Activated B cell treated with CpG ODN at 0.5 μM for 24 hours (primary cell): ENCODE data around the gene WBP4. TPM values are rescaled to one million over a fixed set of nuclear protein-coding genes. Genes with fewer than 3 reads are reported as not detected.
"Not testable (repeated sequence)": the region's sequence is repeated elsewhere in the genome, so short reads cannot be mapped to it uniquely, and the experiment has no call there.

Experiments used
- ATAC-seq: fragments of 200-7000 bp; cut with Tn5 transposase; one replicate; pipeline ENCODE4 v1.10.0; 2021; ENCODE audit warnings: low read depth, mild to moderate bottlenecking, moderate library complexity
- CTCF ChIA-PET: fragments of 350-600 bp; sonication (Branson Sonifier 250); formaldehyde crosslinking; loops from one replicate; lab custom pipeline; 2021; ENCODE audit warnings: antibody characterized with exemption; lab: Charles Lee
- POLR2A ChIA-PET: fragments of 350-600 bp; sonication (Branson Sonifier 250); formaldehyde crosslinking; loops from one replicate; lab custom pipeline; 2021; ENCODE audit warnings: antibody characterized with exemption; lab: Charles Lee
- DNase-seq: peaks from one replicate; pipeline ENCODE4 v3.0.0; 2022
- H3K27ac Mint-ChIP-seq: one replicate; pipeline ENCODE4 v1.8.0; 2020; ENCODE audit warnings: mixed read lengths
- H3K27me3 Mint-ChIP-seq: one replicate; pipeline ENCODE4 v1.8.0; 2021; ENCODE audit warnings: mixed read lengths
- H3K36me3 Mint-ChIP-seq: one replicate; pipeline ENCODE4 v1.8.0; 2021; ENCODE audit warnings: low read depth, mixed read lengths
- H3K4me1 Mint-ChIP-seq: one replicate; pipeline ENCODE4 v1.8.0; 2021; ENCODE audit warnings: mixed read lengths
- H3K4me3 Mint-ChIP-seq: one replicate; pipeline ENCODE4 v1.8.0; 2020; ENCODE audit warnings: mild to moderate bottlenecking, mixed read lengths
- H3K9me3 Mint-ChIP-seq: one replicate; pipeline ENCODE4 v1.8.0; 2020; ENCODE audit warnings: mixed read lengths
- intact Hi-C: fragments of 100-400 bp; cut with micrococcal nuclease; formaldehyde crosslinking; loops from one replicate; pipeline ENCODE4 v1.15.1; 2024
- total RNA-seq: library from RNA; stranded (reverse); gene quantifications from 2 replicates; pipeline ENCODE4 v1.2.3, GENCODE V29; 2022
- TF ChIP-seq, protein P1 (sequence below): fragments of 200-600 bp; IDR thresholded peaks from one replicate; pipeline ENCODE4 v1.8.0; 2022; ENCODE audit warnings: antibody characterized with exemption, mild to moderate bottlenecking

Gene WBP4
- total RNA-seq, 1 donor from 2014 or later, result 8.6 TPM

DNA sequence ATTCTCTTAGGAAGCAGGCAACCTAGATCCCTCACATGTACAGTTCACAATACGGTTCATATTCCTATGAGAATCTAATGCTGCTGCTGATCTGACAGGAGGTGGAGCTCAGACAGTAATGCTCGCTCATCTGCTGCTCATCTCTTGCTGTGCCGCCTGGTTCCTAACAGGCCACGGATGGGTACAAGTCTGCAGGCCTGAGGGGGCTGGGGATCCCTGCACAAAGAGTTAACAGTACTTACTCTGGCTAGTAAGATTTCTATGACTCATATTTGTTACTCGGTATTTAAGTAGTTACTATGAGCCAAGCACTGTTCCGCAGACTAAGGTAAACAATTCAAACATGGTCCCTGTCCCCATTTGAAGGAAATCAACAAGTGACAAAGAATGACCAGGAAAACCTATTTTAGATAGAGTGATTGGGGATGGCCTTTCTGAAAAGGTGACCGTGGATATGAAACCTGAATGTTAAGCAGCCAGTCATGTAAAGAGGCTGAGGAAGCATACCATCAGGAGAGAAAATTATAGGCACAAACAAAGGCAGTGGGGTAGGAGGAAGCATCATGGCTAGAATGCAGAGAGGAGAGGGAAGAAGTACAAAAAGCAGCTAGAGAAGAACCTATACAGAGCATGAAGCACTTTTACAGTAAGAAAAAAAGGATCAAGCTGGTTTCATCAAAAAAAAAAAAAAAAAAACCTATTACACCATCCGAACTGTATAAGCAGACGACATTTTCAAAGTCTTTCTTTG is 20.6 kb upstream of the WBP4 start:
- TF ChIP-seq, protein P1, sequence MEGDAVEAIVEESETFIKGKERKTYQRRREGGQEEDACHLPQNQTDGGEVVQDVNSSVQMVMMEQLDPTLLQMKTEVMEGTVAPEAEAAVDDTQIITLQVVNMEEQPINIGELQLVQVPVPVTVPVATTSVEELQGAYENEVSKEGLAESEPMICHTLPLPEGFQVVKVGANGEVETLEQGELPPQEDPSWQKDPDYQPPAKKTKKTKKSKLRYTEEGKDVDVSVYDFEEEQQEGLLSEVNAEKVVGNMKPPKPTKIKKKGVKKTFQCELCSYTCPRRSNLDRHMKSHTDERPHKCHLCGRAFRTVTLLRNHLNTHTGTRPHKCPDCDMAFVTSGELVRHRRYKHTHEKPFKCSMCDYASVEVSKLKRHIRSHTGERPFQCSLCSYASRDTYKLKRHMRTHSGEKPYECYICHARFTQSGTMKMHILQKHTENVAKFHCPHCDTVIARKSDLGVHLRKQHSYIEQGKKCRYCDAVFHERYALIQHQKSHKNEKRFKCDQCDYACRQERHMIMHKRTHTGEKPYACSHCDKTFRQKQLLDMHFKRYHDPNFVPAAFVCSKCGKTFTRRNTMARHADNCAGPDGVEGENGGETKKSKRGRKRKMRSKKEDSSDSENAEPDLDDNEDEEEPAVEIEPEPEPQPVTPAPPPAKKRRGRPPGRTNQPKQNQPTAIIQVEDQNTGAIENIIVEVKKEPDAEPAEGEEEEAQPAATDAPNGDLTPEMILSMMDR, result no peak
- no peaks in the 10 kb centered on the region for H3K27me3 Mint-ChIP-seq
- intact Hi-C loops, result no loop called here
- CTCF ChIA-PET, result no interaction called here
- DNase-seq (no peak), ATAC-seq (no peak)
- H3K9me3 Mint-ChIP-seq, result peaks cover 2% of the 10 kb centered on the region
- no peak overlapping the region for H3K4me3 Mint-ChIP-seq
- H3K4me1 Mint-ChIP-seq, result peaks cover 12% of the 10 kb centered on the region
- H3K27ac Mint-ChIP-seq, result no peak overlapping the region
- POLR2A ChIA-PET, result no interaction called here
- no peaks in the 10 kb centered on the region for H3K36me3 Mint-ChIP-seq

DNA sequence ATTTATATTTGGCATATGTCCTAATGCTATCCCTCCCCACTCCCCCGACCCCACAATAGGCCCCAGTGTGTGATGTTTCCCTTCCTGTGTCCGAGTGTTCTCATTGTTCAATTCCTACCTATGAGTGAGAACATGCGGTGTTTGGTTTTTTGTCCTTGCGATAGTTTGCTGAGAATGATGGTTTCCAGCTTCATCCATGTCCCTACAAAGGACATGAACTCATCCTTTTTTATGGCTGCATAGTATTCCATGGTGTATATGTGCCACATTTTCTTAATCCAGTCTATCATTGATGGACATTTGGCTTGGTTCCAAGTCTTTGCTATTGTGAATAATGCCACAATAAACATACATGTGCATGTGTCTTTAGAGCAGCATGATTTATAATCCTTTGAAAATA is 18.9 kb upstream of the WBP4 start:
- intact Hi-C loops, H3K27ac Mint-ChIP-seq, ATAC-seq, H3K9me3 Mint-ChIP-seq, H3K4me3 Mint-ChIP-seq, H3K36me3 Mint-ChIP-seq, H3K27me3 Mint-ChIP-seq, CTCF ChIA-PET, DNase-seq: not testable (repeated sequence)
- POLR2A ChIA-PET, result interaction anchor here (1.0 kb wide), 1 partner anchor 18 kb away, joined by 5 read pairs; the partner anchor contains the start of gene WBP4
- peaks cover 12% of the 10 kb centered on the region for H3K4me1 Mint-ChIP-seq

GRCh38 chr13:41048640-41049039 is 12.7 kb upstream of the WBP4 start:
- no peak for ATAC-seq
- H3K36me3 Mint-ChIP-seq, result no peaks in the 10 kb centered on the region
- H3K4me1 Mint-ChIP-seq, result peaks cover 31% of the 10 kb centered on the region
- H3K27me3 Mint-ChIP-seq, result no peaks in the 10 kb centered on the region
- intact Hi-C loops, result no loop called here
- POLR2A ChIA-PET, result interaction anchor here (0.7 kb wide), 1 partner anchor 25 kb away, joined by 3 read pairs; no protein-coding TSS in a partner anchor
- no peak for DNase-seq
- TF ChIP-seq, protein P1, result no peak
- no peak overlapping the region for H3K4me3 Mint-ChIP-seq
- CTCF ChIA-PET, result interaction anchor here (1.2 to 2.0 kb wide), 2 partner anchors 12 to 74 kb away, joined by 4 to 5 read pairs; no protein-coding TSS in a partner anchor
- H3K9me3 Mint-ChIP-seq, result no peaks in the 10 kb centered on the region
- no peak overlapping the region for H3K27ac Mint-ChIP-seq

- CTCF ChIA-PET, result interaction anchor here (2.0 kb wide), 1 partner anchor 75 kb away, joined by 5 read pairs; no protein-coding TSS in a partner anchor
- no peak for DNase-seq
- no peak for ATAC-seq
- peak overlapping the region; percentile 2 for H3K27ac Mint-ChIP-seq
- TF ChIP-seq, protein P1, result no peak
- POLR2A ChIA-PET, result interaction anchor here (0.6 kb wide), 1 partner anchor 32 kb away, joined by 3 read pairs; no protein-coding TSS in a partner anchor
- peaks cover 42% of the 10 kb centered on the region for H3K4me1 Mint-ChIP-seq
- H3K4me3 Mint-ChIP-seq, result no peak overlapping the region
- intact Hi-C loops, result no loop called here
- H3K27me3 Mint-ChIP-seq, result no peaks in the 10 kb centered on the region
- no peaks in the 10 kb centered on the region for H3K36me3 Mint-ChIP-seq
- H3K9me3 Mint-ChIP-seq, result no peaks in the 10 kb centered on the region
These were observed 11.5 kb upstream of the WBP4 start for GRCh38 chr13:41049480-41050440.

- DNase-seq (no peak), ATAC-seq (no peak)
- Mint-ChIP-seq H3K4me3 (no peak overlapping the region), H3K4me1 (peaks cover 52% of the 10 kb centered on the region), H3K27ac (no peak overlapping the region), H3K27me3 (no peaks in the 10 kb centered on the region), H3K36me3 (no peaks in the 10 kb centered on the region), H3K9me3 (no peaks in the 10 kb centered on the region)
- intact Hi-C loops, result loop anchor here (2.0 kb wide), 1 partner anchor 18 kb away; no protein-coding TSS in a partner anchor
- POLR2A ChIA-PET, result interaction anchor here (0.7 to 3.8 kb wide), 4 partner anchors 34 to 133 kb away, joined by 3 to 25 read pairs (median 6); partner anchors contain the start of gene ELF1
- TF ChIP-seq, protein P1, result no peak
- CTCF ChIA-PET, result no interaction called here
These were observed 8.9 kb upstream of the WBP4 start for GRCh38 chr13:41052441-41052840.
